ENCODE results near the gene HMCES.
"Not testable (repeated sequence)": the region's sequence is repeated elsewhere in the genome, so short reads cannot be mapped to it uniquely, and the experiment has no call there.

HMCES gene

GRCh38 chr3:129344540-129345220, 66.0 kb downstream of the HMCES start:
- Histone ChIP-seq H3K27me3 (ENCODE audit: control insufficient read depth, insufficient read depth, low read length) (peaks cover 47% of the 10 kb centered on the region), H3K4me1 (ENCODE audit: control insufficient read depth, insufficient read depth, low read length) (no peaks in the 10 kb centered on the region), H3K4me3 (ENCODE audit: low read length) (no peak overlapping the region), H3K9me3 (replicated peaks; ENCODE audit: low read length) (no peaks in the 10 kb centered on the region), H3K9ac (ENCODE audit: low read depth, low read length) (no peak overlapping the region), H3K4me2 (ENCODE audit: low read length) (no peak overlapping the region), H3K36me3 (ENCODE audit: insufficient read depth, low read length) (no peaks in the 10 kb centered on the region)

- Histone ChIP-seq H3K4me2 (ENCODE audit: low read length) (no peak overlapping the region), H3K9me3 (replicated peaks; ENCODE audit: low read length) (no peaks in the 10 kb centered on the region), H3K27me3 (ENCODE audit: control insufficient read depth, insufficient read depth, low read length) (peaks cover 52% of the 10 kb centered on the region), H3K36me3 (ENCODE audit: insufficient read depth, low read length) (no peaks in the 10 kb centered on the region), H3K9ac (ENCODE audit: low read depth, low read length) (no peak overlapping the region), H3K4me3 (ENCODE audit: low read length) (no peak overlapping the region), H3K4me1 (ENCODE audit: control insufficient read depth, insufficient read depth, low read length) (no peaks in the 10 kb centered on the region)
Measured at GRCh38 chr3:129345281-129345680, 66.6 kb downstream of the HMCES start.

GRCh38 chr3:129345971-129346370, 67.3 kb downstream of the HMCES start:
- no peak overlapping the region for H3K4me2 ChIP-seq (ENCODE audit: low read length)
- H3K4me3 ChIP-seq (ENCODE audit: low read length), result no peak overlapping the region
- peaks cover 59% of the 10 kb centered on the region for H3K27me3 ChIP-seq (ENCODE audit: control insufficient read depth, insufficient read depth, low read length)
- H3K9ac ChIP-seq (ENCODE audit: low read depth, low read length), result no peak overlapping the region
- H3K36me3 ChIP-seq (ENCODE audit: insufficient read depth, low read length), result no peaks in the 10 kb centered on the region
- H3K4me1 ChIP-seq (ENCODE audit: control insufficient read depth, insufficient read depth, low read length), result no peaks in the 10 kb centered on the region
- no peaks in the 10 kb centered on the region for H3K9me3 ChIP-seq (replicated peaks; ENCODE audit: low read length)

- Histone ChIP-seq H3K9me3 (replicated peaks; ENCODE audit: low read length) (no peaks in the 10 kb centered on the region), H3K4me3 (ENCODE audit: low read length) (no peak overlapping the region), H3K9ac (ENCODE audit: low read depth, low read length) (no peak overlapping the region), H3K4me2 (ENCODE audit: low read length) (no peak overlapping the region), H3K4me1 (ENCODE audit: control insufficient read depth, insufficient read depth, low read length) (no peaks in the 10 kb centered on the region), H3K36me3 (ENCODE audit: insufficient read depth, low read length) (no peaks in the 10 kb centered on the region), H3K27me3 (ENCODE audit: control insufficient read depth, insufficient read depth, low read length) (peaks cover 61% of the 10 kb centered on the region)
Measured at GRCh38 chr3:129346695-129347457, 68.2 kb downstream of the HMCES start.

GRCh38 chr3:129347458-129347845, 68.8 kb downstream of the HMCES start:
- H3K9ac ChIP-seq (ENCODE audit: low read depth, low read length), result no peak overlapping the region
- H3K36me3 ChIP-seq (ENCODE audit: insufficient read depth, low read length), result no peaks in the 10 kb centered on the region
- no peak overlapping the region for H3K4me2 ChIP-seq (ENCODE audit: low read length)
- no peaks in the 10 kb centered on the region for H3K4me1 ChIP-seq (ENCODE audit: control insufficient read depth, insufficient read depth, low read length)
- peaks cover 61% of the 10 kb centered on the region for H3K27me3 ChIP-seq (ENCODE audit: control insufficient read depth, insufficient read depth, low read length)
- H3K4me3 ChIP-seq (ENCODE audit: low read length), result no peak overlapping the region
- H3K9me3 ChIP-seq (replicated peaks; ENCODE audit: low read length), result no peaks in the 10 kb centered on the region

GRCh38 chr3:129348734-129349133, 70.1 kb downstream of the HMCES start:
- Histone ChIP-seq H3K4me1 (ENCODE audit: control insufficient read depth, insufficient read depth, low read length) (no peaks in the 10 kb centered on the region), H3K4me2 (ENCODE audit: low read length) (no peak overlapping the region), H3K36me3 (ENCODE audit: insufficient read depth, low read length) (no peaks in the 10 kb centered on the region), H3K9ac (ENCODE audit: low read depth, low read length) (no peak overlapping the region), H3K27me3 (ENCODE audit: control insufficient read depth, insufficient read depth, low read length) (peaks cover 70% of the 10 kb centered on the region), H3K4me3 (ENCODE audit: low read length) (no peak overlapping the region), H3K9me3 (replicated peaks; ENCODE audit: low read length) (no peaks in the 10 kb centered on the region)

- H3K4me2 ChIP-seq (ENCODE audit: low read length); H3K4me1 ChIP-seq (ENCODE audit: control insufficient read depth, insufficient read depth, low read length); H3K36me3 ChIP-seq (ENCODE audit: insufficient read depth, low read length); H3K9ac ChIP-seq (ENCODE audit: low read depth, low read length); H3K9me3 ChIP-seq (replicated peaks; ENCODE audit: low read length); H3K4me3 ChIP-seq (ENCODE audit: low read length): not testable (repeated sequence)
- H3K27me3 ChIP-seq (ENCODE audit: control insufficient read depth, insufficient read depth, low read length), result peaks cover 70% of the 10 kb centered on the region
Measured at GRCh38 chr3:129349169-129349568, 70.5 kb downstream of the HMCES start.

GRCh38 chr3:129349791-129350190, 71.1 kb downstream of the HMCES start:
- Histone ChIP-seq H3K4me1 (ENCODE audit: control insufficient read depth, insufficient read depth, low read length) (no peaks in the 10 kb centered on the region), H3K27me3 (ENCODE audit: control insufficient read depth, insufficient read depth, low read length) (peaks cover 64% of the 10 kb centered on the region), H3K9ac (ENCODE audit: low read depth, low read length) (no peak overlapping the region), H3K4me2 (ENCODE audit: low read length) (no peak overlapping the region), H3K36me3 (ENCODE audit: insufficient read depth, low read length) (no peaks in the 10 kb centered on the region), H3K9me3 (replicated peaks; ENCODE audit: low read length) (no peaks in the 10 kb centered on the region), H3K4me3 (ENCODE audit: low read length) (no peak overlapping the region)

GRCh38 chr3:129352045-129352444, 73.4 kb downstream of the HMCES start:
- H3K4me3 ChIP-seq (ENCODE audit: low read length), result no peak overlapping the region
- no peaks in the 10 kb centered on the region for H3K36me3 ChIP-seq (ENCODE audit: insufficient read depth, low read length)
- no peak overlapping the region for H3K9ac ChIP-seq (ENCODE audit: low read depth, low read length)
- H3K4me1 ChIP-seq (ENCODE audit: control insufficient read depth, insufficient read depth, low read length), result no peaks in the 10 kb centered on the region
- H3K27me3 ChIP-seq (ENCODE audit: control insufficient read depth, insufficient read depth, low read length), result peaks cover 43% of the 10 kb centered on the region
- H3K9me3 ChIP-seq (replicated peaks; ENCODE audit: low read length), result no peaks in the 10 kb centered on the region
- no peak overlapping the region for H3K4me2 ChIP-seq (ENCODE audit: low read length)

GRCh38 chr3:129352650-129353588, 74.2 kb downstream of the HMCES start:
- Histone ChIP-seq H3K4me3 (ENCODE audit: low read length) (no peak overlapping the region), H3K9me3 (replicated peaks; ENCODE audit: low read length) (no peaks in the 10 kb centered on the region), H3K27me3 (ENCODE audit: control insufficient read depth, insufficient read depth, low read length) (peaks cover 34% of the 10 kb centered on the region), H3K36me3 (ENCODE audit: insufficient read depth, low read length) (no peaks in the 10 kb centered on the region), H3K4me1 (ENCODE audit: control insufficient read depth, insufficient read depth, low read length) (no peaks in the 10 kb centered on the region), H3K4me2 (ENCODE audit: low read length) (no peak overlapping the region), H3K9ac (ENCODE audit: low read depth, low read length) (no peak overlapping the region)

GRCh38 chr3:129353589-129353941, 74.9 kb downstream of the HMCES start:
- no peaks in the 10 kb centered on the region for H3K4me1 ChIP-seq (ENCODE audit: control insufficient read depth, insufficient read depth, low read length)
- no peak overlapping the region for H3K4me3 ChIP-seq (ENCODE audit: low read length)
- no peaks in the 10 kb centered on the region for H3K36me3 ChIP-seq (ENCODE audit: insufficient read depth, low read length)
- no peaks in the 10 kb centered on the region for H3K9me3 ChIP-seq (replicated peaks; ENCODE audit: low read length)
- no peak overlapping the region for H3K4me2 ChIP-seq (ENCODE audit: low read length)
- no peak overlapping the region for H3K9ac ChIP-seq (ENCODE audit: low read depth, low read length)
- peaks cover 31% of the 10 kb centered on the region for H3K27me3 ChIP-seq (ENCODE audit: control insufficient read depth, insufficient read depth, low read length)

Measured in skeletal muscle satellite cell (primary cell).